ENCODE measurements around the gene NME8.

The NME8 gene

DNA sequence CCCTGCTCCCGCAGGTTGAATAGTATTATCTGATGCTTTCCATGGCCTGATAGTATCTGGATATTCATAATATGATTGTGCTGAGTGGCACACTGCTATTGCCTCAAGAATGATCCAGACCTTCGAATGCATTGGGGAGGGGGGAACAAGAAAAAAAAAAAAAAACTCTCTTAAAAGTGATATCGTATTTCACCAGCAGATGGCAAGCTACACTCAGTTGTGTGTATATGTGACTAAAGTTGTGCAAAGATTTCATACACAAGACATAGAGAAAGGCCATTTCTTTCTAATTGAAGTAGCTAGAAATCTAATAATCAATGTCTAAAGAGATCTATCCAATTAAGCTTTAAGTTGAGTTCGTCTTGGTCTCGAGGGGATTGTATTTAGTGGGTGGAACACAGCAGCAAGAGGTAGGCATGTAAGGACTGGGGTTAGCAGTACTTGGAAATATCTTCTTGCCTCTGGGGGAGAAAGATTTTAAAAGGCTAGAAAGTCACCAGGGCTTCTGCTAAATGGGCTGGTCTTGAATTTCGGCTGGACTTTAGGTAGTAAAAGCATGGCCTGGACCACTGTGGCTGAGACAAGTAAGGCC is 52.9 kb downstream of the NME8 start:
- no peak for DNase-seq (ENCODE audit: low spot score)

DNA sequence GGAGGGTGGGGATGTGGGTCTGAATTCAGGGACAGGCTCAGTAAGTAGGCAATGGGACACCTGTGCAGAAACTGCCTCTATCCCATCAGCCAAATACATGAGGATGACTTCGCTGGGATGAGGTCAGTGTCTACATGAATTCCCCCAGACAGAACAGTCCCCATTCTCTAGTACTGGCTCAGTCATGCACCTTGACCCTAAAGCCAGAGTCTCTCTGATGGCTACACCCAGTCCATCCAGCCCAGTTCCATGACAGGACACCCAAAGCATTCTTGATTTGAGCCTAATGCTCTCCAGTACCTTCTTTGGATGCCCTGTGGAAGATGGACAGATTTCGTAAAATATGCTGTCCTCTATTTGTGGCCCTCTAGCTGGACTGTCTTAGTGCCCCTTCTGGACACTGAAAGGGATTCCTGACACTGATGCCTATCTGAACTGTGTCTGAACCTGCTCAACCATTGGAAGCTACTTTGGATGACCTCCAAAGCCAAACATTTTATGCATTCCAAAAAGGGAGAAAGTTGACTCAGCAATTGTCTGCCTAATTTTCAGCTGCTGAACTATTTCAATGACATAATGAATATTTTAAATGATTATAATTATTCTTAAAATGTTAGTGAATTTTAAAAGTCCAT is 53.6 kb downstream of the NME8 start:
- DNase-seq (ENCODE audit: low spot score) = no peak

DNA sequence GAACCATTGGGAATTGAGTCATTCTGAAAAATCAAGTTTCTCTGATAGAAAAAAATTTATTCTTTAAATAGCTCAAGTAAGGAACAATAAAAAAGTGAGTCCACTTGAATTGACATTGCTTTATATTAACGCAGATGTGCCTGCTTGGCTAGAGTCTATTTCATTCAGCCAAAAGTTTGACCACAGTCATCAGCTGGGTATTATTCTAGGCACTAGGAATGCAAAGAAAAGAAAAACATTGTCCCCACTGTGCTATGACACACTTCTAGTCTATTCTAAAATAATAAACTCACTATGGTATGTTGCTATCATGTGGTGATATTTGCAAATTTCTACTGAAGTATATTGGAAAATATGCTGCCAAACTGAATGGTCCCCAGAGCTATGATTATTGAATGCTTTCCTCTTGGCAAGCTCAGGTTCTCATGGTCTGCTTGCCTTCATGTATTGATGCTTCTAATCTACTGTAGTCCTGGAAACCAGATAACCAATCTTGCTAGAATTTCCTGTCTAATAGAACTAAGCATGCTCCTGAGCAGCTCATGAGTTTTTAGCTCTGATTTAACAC is 59.9 kb downstream of the NME8 start:
- no peak for DNase-seq (ENCODE audit: low spot score)

DNA sequence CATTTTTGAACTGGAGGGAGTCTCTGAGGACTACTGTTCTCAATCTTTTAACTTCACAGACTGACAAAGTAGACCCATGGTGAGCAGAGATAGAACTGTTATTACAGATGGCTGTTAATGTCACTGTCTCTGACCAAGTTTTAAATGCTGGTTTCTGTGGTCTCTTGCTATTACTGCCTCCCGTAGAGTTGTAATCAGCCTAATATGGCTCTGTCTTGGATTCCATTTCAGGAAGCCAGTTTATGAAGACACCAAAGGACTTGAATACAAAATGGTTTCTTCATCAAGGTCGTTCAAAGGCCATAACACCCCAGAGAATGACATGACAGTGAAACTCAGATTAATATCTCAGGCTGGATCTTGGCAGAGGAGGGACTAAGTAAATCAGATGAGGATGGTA is 64.4 kb downstream of the NME8 start:
- no peak for DNase-seq (ENCODE audit: low spot score)

DNA sequence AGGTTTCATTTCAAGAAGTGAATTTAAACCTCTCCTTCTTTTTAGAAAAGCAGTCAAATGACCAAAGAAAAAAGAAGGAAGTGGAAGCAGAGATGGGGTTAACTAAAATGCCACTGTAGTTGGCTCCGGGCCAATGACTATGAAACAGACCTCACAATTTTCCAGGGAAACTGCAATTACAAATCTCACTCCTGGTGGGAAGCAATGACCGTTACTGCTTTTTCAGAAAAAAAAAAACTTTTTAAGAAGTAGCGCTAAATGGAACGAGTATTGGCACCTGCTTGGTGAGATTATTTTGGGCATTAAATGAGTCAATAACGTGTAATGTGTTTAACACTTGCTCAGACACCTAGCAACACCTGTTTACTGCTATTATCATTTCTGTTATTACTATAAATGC is 67.0 kb downstream of the NME8 start:
- no peak for DNase-seq (ENCODE audit: low spot score)

DNA sequence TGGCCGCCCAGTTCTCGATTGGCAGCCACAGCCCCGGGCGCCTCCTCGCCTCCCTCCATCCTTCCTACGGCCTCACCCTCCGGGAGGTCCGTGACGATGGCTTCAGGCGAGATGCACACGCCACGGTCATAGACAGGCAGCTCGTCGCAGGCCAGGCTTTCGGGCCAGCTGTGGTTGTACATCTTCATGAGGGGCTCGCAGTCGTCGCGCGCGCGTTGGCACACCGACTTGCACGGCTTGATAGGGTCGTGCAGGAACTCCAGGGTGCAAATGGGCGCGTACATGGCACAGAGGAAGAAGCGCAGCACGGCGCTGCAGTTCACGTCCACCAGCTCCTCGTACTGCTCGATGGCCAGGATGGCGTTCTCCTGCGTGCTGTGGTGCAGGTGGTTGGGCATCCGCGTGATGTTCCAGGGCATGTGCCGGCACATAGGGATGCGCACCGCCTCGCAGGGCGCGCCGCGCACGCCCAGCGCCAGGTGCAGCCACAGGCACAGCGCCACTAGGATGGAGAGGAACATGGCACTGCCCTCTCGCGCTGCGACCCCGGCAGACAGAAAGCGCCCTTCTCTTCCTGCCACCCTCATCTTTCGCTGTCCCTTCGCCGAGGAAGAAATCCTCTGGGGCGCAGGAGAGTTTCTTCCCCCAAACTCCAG is 67.7 kb downstream of the NME8 start:
- peak; percentile 52 for DNase-seq (ENCODE audit: low spot score)

DNA sequence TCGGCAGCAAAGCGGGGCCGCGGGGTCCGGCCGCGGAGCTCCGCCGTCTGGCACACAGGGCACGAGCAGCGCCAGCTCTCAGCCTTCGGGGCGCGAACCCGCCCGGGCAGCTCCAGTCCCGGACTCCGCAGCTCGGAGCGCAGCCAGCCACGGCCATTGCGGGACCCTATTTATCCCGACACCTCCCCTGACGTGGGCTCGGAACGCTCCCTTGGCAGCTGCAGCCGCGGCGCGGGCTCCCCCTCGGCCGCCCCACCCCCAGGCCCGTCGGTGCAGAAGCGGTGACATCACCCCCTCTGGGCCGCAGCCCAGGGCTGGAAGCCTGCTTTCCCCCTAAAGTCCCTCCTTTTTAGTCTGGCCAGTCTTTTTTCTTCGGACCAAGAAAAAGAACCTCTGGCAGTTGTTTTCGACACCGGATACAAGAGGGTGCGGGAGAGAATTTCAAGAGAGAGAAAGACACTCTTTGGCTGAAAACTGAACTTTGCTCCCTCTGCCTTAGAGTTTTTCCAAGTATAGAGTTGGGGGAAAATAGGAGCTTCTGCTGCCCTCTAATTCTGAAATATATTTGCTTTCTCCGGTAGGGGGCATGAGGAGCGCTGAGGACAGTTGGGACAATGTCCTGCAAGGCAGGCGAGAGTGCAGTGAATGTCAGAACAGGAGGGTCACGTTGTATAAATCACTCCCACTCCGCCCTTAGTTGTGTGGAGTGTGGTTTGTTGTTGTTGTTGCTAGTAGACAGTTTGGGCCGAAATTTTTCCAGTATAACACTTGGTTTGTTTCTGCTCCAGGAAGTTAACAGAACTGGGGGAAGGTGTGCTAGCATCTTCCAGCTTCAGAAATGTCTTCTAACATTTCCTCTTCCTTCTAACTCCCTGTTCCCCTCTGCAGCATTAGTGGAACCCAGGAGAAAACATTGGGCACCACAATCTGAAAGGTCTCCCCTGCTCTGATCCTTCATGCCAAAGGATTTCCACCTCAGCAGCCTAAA is 68.6 kb downstream of the NME8 start, which contains the start of gene SFRP4:
SFRP4 (minus strand) TSS at position 145 of the 988 bp plus-strand sequence. CDS start 280 bp downstream, outside the sequence.
- DNase-seq (ENCODE audit: low spot score) = peak; percentile 71

DNA sequence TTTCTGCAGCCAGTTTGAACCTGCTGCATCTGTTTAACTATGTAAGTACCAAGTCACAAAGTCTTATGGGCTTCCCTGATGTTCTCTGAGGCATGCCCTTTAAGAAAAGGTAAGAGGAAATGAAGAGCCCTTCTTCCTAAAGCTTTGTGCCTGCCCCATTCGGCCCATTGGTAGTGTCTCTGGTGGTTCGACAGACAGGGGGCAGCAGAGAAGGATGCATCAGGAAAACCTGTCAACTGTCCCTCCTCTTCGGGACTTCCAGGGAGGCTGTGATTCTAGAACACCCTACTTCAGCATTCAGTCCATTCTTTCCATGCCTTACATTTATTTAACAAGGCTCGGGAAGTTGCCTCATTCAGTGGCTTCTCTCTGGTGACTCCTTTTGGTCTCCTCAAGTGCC is 70.1 kb downstream of the NME8 start:
- no peak for DNase-seq (ENCODE audit: low spot score)

DNA sequence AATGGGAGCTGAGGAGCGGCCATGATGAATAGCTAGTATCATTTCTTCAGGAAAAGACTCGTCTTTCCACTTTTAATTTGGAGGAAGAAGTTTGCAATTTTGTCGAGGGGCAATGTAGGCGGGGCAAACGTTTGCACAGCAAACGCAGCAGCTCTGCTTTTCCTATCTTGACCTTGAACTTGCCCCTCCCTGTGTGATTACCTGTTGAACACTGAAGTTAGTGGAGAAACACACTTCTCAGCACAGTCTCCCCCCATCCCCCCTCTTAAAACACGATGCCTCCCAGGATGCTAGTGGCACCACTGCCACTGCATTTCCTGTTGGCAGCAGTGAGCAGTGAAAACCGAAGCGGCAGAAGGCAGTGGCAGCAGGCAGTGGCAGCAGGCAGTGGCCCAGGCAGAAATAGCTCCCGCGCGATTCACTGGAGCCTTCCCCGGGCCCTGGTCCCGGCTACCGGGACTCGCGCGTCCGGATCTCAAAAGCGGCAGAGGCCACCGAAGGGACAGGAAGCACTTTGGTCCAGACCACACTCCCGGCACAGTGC is 72.0 kb downstream of the NME8 start, which contains the start of gene EPDR1:
EPDR1 (plus strand) TSS at position 336 of the 544 bp plus-strand sequence. CDS start 300 bp downstream, outside the sequence.
- no peak for DNase-seq (ENCODE audit: low spot score)

DNA sequence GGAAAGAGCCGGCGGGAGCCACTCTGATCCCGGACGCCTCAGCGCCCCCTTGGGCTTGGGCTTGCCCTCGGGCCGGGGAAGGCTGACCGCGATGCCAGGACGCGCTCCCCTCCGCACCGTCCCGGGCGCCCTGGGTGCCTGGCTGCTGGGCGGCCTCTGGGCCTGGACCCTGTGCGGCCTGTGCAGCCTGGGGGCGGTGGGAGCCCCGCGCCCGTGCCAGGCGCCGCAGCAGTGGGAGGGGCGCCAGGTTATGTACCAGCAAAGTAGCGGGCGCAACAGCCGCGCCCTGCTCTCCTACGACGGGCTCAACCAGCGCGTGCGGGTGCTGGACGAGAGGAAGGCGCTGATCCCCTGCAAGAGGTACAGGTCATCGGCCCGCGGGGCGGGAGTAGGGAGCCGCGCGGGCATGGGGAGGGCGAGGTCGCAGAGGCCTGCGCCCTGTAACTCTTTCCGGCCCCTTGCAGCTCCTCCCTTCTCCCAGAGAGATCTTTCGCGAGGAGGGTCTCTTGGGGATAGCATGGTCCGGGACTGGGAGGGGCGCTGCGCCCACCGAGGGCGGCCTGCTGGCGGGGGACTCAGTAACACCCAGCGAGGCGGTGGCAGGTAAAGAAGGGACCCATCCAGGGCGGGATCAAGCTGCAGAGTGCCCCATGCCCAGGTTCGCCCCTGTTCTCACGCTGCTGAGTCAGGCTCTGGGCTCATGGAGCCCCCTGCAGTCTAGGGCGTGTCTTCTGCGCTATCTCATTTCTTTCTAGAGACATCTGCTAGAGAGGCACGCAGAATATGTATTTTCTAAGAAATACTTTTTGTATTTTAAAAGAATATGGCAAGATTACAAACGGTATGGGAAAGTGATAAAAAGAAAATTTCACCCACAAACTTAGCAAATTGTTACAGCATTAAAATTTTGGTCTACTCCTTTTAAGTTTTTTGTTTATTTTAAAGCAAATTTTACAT is 72.7 kb downstream of the NME8 start:
- peak; percentile 82 for DNase-seq (ENCODE audit: low spot score)

DNA sequence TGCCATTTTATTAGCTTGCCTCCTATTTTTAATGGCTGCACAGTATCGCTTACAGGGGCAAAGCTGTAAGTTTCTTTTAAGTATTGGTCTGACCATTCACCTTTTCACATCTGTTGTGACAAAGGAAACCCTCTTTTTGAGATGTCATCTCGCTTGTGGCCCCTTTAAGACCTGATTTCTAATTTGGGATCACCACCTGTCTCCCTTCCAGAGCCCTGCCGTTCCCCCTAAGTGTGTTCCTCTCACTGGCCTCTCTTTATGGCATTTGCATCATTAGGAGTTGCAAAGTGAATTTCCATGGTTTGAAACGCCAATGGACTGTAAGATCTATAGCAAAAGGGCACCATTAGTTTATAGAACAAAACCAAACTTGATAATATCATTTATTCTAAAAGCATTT is 73.5 kb downstream of the NME8 start:
- no peak for DNase-seq (ENCODE audit: low spot score)

DNA sequence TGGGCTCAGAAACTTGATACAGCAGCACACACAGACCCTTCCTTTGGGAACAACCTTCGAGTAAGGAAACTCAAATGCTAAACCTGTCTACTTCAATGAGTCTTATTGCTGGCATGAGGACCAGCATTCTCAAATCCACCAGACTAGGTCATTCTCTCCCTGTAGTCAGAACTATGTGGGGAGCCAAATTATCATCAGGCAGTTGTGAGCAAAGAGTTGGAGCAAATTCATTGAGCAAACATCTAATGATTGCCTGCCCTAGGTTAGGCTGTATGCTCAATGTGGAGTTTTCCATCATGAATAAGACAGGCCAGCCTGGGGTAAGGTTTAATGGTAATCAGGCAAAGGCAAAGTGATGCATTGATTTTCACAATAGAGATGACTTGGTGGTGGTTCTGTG is 75.6 kb downstream of the NME8 start:
- DNase-seq (ENCODE audit: low spot score) = no peak

DNA sequence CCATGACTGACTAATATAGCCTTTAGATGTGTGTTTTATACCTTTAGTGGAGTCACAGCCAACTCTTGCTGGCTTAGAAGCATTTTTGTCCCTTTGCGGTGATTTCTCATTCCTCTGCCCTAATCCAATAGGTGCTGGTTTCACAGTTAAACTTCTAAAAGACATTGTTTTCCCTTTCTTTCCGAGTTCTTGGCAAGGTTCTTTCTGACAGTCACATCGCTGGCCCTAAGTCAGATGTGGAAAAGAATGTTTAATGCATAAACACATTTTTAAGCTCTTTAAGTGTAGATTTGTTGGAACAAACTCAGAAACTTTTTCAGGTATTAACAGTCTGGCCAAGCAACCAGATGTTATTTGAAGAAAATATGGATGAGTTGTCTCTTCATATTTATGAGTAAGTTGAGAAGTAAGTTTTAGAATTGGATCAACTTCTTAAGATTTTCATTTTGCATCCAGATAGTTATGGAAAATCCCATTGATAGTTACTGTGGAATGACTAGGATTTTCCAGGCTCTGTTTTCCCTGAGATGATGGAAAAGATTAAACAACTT is 76.2 kb downstream of the NME8 start:
- no peak for DNase-seq (ENCODE audit: low spot score)

DNA sequence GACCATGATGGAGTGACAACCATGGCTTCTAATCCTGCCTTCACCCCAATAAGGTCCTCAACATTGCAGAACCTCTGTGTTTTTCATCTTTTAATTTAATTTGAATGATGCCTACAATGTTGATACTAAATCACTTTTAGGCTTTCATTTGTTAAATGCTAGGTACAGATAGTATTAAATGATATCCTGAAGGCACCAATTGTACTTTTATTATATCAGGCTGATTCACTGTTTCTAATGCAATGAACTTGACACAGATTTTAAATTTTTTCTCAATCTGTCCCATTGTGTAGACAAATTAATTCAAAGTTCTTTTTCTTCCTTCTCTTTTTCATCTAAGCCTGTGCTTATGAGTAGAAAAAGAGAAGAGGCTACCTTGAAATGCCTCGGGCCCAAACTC is 77.2 kb downstream of the NME8 start:
- no peak for DNase-seq (ENCODE audit: low spot score)

DNA sequence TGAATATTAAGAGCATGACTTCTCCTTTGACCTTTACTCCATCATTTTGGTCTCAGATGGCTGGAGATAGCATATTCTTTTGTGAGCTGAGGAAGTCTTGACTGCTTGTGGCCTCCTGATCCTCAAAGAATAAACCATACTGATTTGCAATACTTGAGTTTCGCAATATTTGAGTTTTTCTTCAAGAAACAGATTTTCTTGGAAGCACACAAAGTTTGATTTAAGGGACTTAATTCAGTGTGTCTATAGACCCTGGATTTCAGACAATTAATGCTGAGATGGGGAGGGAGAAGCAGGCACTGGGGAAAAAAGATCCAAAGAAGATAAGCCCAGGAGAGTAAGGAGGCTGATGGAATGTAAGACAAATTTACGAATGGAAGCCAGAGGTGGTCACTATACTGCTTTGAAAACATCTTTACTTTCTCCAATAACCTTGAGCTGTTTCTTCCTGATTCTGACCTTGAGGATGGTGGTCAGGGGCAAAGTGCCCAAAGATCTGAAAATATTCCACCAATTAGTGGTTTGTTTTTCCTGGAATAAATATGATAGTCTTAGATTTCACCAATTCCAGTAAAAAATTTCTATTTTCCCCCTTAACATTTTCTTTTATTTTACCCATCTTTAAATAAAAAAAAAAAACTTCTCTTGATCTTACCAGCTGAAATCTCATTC is 79.5 kb downstream of the NME8 start:
- DNase-seq (ENCODE audit: low spot score) = no peak

DNA sequence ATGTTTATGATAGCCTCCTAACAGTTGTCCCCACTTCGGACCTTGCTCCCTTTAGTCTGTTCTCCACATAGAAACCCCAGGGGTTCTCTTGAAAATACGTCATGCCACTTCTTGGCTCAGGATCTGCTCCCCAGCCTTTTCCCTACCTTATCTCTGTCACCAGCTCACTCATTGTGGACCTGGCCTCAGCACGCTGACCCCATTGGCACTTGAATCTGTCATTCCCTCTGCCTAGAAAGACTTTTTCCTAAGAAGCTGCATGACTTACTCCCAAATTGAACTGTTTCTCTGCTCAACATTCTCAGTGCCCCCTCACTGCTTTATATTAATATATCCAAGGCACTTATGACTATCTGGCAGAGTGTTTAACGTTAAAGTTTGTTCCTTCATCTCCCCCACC is 80.5 kb downstream of the NME8 start:
- DNase-seq (ENCODE audit: low spot score) = no peak

DNA sequence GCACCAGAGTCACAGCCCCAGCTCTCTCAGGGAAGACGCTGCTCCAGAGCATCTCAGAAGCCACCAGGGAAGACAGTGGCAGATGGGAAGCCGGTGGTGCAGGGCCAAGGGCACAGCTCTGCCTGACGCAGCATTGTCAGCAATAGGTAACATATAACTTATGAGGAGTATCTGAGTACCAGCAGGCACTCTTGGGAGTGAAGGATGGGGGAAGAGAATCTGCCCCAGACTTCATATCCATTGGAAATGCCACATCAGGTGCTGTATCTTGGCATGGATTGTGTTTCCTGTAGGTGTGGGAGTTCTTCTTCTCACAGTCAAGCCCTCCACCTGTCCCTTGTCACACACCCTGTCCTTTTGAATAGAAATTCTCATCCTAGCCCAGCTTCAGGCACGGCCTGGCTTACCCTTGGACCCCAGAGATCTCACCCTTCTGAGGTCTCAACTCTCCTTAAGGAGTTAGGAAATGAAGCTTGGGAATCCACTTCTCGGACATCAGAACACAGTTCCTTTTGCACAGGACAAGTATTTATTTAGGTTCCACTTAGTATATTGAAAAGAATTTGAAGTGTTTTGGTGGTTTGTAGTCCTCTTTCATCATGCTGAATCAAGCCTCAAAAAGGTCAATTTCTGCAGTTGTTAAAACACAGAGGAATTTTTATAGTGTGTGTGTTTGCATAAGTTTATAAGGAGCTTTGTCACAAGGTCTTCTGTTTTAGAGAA is 82.0 kb downstream of the NME8 start:
- DNase-seq (ENCODE audit: low spot score) = no peak

DNA sequence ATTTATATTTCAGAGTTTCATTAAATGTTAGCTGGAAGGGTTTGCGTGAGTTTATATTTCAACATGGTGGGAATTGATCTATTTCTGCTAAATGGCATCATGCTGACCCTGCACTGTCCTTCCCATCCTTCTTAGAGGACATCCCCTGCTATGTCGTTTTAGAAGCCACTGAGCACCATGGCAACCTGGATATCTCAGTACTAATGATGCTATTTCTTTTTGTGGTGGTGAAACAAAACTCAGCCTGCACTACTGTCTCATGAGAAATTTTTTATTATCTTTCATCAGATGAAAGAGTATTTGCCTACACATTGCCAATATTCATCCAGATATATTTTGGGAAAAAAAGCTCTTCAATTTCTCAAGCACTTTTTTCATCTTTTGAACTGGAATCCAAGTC is 84.1 kb downstream of the NME8 start:
- DNase-seq (ENCODE audit: low spot score) = no peak

DNA sequence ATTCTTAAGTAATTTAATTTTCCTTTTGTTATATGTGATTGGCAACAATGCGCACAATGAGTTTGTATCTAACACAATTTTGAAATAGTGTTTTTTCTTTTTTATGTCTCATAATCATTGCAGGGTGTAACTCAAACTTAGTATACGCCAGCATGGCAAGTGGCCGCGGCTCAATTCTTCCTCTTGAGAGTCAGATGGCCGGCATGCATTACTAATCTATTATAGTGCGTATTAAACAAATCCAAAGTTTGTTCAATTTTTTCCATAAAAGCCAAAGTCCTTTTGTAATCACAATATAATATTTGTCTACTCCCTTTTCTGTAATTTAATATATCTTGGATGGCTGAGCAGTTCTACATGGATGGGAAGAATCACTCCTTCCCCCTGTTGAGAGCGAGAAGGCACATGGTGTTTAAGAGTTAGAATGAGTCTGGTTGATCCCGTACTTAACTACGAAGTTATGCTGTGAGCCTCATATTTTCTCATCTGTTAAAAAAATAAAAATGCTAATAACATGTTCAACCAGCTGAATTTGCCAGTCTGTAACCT is 84.7 kb downstream of the NME8 start:
- DNase-seq (ENCODE audit: low spot score) = no peak
